ENCODE measurements around the gene ASIC2.

The ASIC2 gene

DNA sequence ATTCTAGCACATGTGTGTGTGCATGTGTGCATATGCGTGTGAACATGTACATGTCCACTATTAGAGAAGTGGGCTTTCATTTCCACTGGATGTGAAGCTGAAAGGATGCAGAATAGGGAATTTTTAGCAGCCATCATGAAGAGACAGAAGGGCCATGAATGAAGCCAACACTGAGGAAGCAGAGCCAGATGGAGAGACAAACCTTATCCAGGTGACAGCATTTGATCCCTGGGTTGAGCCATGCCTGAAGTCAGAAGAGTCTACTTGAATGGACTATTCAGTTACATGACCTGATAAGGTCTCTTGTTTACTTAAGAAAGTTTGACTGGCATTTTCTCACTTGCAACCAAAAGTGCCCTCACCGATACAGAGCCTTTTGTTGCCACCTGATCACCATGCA lies 88.4 kb downstream of the ASIC2 start:
- Histone ChIP-seq H3K27ac (ENCODE audit: low read depth, low read length) (no peak overlapping the region), H3K4me1 (ENCODE audit: control insufficient read depth, insufficient read depth, low read length, unreplicated experiment) (no peaks in the 10 kb centered on the region), H3K36me3 (ENCODE audit: insufficient read depth, low read length) (no peaks in the 10 kb centered on the region), H2AFZ (ENCODE audit: low read length, unreplicated experiment) (no peak overlapping the region), H3K4me3 (ENCODE audit: low read depth, low read length) (no peak overlapping the region), H3K79me2 (ENCODE audit: control insufficient read depth, insufficient read depth, low read length, unreplicated experiment) (no peaks in the 10 kb centered on the region), H3K27me3 (ENCODE audit: insufficient read depth, low read length) (peaks cover 31% of the 10 kb centered on the region; the same call in 1 of the 2 replicates)

DNA sequence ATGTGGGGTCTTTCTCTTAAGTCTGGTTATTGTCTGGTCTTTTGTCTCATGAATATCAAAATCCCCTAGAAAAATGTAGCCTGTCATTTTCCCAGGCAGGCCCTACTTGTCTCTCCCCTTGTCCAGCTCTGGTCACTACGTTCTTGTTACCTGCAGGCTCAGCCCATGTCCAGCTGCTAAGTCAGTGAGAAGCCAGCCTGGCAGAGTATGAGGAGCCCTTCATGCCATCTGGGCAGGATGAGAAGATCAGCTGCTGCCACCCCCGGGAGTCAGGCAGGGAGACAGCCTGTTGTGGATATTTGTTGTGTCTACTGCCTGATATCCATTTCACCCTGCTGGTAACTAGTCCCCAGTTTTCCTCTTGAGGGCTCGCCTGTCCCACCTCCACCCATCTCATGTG lies 88.9 kb downstream of the ASIC2 start:
- Histone ChIP-seq H3K79me2 (ENCODE audit: control insufficient read depth, insufficient read depth, low read length, unreplicated experiment) (no peaks in the 10 kb centered on the region), H2AFZ (ENCODE audit: low read length, unreplicated experiment) (no peak overlapping the region), H3K4me3 (ENCODE audit: low read depth, low read length) (no peak overlapping the region), H3K36me3 (ENCODE audit: insufficient read depth, low read length) (no peaks in the 10 kb centered on the region), H3K4me1 (ENCODE audit: control insufficient read depth, insufficient read depth, low read length, unreplicated experiment) (no peaks in the 10 kb centered on the region), H3K27ac (ENCODE audit: low read depth, low read length) (no peak overlapping the region), H3K27me3 (ENCODE audit: insufficient read depth, low read length) (peaks cover 33% of the 10 kb centered on the region)

DNA sequence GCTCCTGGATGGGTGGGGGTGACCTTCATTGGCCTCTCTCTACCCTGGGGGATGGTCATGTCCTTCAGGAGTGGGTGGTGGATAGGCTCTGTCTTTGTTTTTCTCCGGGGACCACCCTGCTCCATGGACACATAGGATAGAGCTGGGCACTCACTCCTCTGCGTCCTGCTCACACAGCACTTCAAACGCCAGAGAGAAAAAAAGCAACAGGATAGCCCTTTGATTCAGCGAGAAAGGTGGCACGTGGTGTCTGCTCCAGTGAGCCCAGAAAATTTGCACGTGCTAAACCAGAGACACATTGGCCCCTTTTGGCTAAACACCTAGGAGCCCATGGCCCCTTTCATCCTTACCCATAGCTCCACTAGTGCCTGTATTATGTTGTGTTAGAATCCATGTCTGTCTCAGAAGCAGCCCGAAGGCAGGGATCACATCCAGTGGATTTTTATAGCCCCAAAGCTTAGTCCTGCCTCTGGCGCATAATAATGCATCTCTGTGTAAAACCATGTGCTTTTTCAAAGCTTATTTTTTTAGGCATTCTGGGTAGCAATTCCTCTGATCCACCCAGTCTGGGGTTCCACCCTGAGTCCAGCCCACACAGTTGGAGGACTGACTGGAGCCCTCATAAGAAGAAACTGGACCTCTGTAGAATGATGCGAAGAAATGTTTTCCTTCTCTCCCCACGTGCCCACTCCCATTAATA lies 90.1 kb downstream of the ASIC2 start:
- Histone ChIP-seq H3K79me2 (ENCODE audit: control insufficient read depth, insufficient read depth, low read length, unreplicated experiment) (no peaks in the 10 kb centered on the region), H3K36me3 (ENCODE audit: insufficient read depth, low read length) (no peaks in the 10 kb centered on the region), H3K27ac (ENCODE audit: low read depth, low read length) (no peak overlapping the region), H3K4me1 (ENCODE audit: control insufficient read depth, insufficient read depth, low read length, unreplicated experiment) (no peaks in the 10 kb centered on the region), H3K27me3 (ENCODE audit: insufficient read depth, low read length) (peaks cover 33% of the 10 kb centered on the region), H2AFZ (ENCODE audit: low read length, unreplicated experiment) (no peak overlapping the region), H3K4me3 (ENCODE audit: low read depth, low read length) (no peak overlapping the region)

DNA sequence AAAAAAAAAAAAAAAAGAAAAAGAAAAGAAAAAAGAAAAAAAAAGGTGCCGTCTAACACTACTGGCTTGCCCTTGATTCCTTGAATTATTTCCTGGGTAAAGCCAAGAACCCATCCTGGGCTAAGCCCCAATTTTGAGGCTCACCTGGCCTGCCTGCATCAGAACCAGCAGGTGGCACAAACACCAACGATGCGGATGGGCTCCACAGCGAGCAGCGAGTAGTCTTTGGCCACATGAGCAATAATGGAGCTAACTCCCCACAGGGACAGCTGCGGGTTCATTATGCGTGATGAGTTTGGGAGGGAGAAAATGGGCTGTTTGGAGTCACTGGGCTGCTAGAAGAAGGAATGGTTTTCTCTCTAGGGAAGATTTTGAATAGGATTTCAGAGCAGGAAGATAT lies 91.1 kb downstream of the ASIC2 start:
- Histone ChIP-seq H3K27ac (ENCODE audit: low read depth, low read length) (no peak overlapping the region), H3K36me3 (ENCODE audit: insufficient read depth, low read length) (no peaks in the 10 kb centered on the region), H3K79me2 (ENCODE audit: control insufficient read depth, insufficient read depth, low read length, unreplicated experiment) (no peaks in the 10 kb centered on the region), H2AFZ (ENCODE audit: low read length, unreplicated experiment) (no peak overlapping the region), H3K27me3 (ENCODE audit: insufficient read depth, low read length) (peaks cover 28% of the 10 kb centered on the region; the same call in 1 of the 2 replicates), H3K4me3 (ENCODE audit: low read depth, low read length) (no peak overlapping the region), H3K4me1 (ENCODE audit: control insufficient read depth, insufficient read depth, low read length, unreplicated experiment) (no peaks in the 10 kb centered on the region)

DNA sequence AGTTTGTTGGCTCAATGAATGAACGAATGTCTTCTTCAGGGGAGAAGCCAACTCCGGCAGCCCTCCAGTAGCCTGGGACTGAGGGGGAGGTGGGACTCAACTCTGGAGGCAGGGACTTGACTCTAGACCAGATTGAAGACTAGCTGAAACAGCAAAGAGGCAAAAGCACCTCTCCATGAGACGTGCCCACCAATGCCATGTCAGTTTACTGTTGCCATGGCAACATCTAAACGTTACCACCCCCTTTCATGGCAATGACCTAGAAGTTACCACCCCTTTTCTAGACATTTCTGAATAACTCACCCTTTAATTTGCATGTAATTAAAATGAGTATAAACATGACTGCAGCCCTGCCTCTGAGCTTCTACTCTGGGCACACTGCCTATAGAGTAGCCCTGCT lies 91.8 kb downstream of the ASIC2 start:
- no peaks in the 10 kb centered on the region for H3K36me3 ChIP-seq (ENCODE audit: insufficient read depth, low read length)
- H3K4me1 ChIP-seq (ENCODE audit: control insufficient read depth, insufficient read depth, low read length, unreplicated experiment) = no peaks in the 10 kb centered on the region
- H3K4me3 ChIP-seq (ENCODE audit: low read depth, low read length) = no peak overlapping the region
- H3K27me3 ChIP-seq (ENCODE audit: insufficient read depth, low read length) = peaks cover 20% of the 10 kb centered on the region; the same call in 1 of the 2 replicates
- no peak overlapping the region for H2AFZ ChIP-seq (ENCODE audit: low read length, unreplicated experiment)
- no peak overlapping the region for H3K27ac ChIP-seq (ENCODE audit: low read depth, low read length)
- H3K79me2 ChIP-seq (ENCODE audit: control insufficient read depth, insufficient read depth, low read length, unreplicated experiment) = no peaks in the 10 kb centered on the region

DNA sequence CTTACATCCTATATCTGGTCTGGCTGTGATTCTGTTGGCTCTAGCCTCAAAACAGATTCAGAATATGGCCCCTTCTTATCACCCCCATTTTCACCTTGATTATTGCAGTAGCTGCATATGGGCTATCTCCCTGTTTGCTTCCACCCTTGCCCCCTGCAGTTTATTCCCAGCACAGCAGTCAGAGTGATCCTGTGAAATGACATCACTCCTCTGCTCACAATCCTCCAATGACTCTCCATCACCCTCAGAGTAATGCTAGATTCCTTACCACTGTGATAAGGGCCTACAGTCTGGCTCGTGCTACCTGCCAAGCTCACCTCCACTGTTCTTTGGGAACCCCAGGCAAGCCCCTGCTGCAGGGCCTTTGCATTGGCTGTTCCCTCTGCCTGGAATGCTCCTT lies 92.5 kb downstream of the ASIC2 start:
- Histone ChIP-seq H2AFZ (ENCODE audit: low read length, unreplicated experiment) (no peak overlapping the region), H3K27me3 (ENCODE audit: insufficient read depth, low read length) (peaks cover 22% of the 10 kb centered on the region), H3K36me3 (ENCODE audit: insufficient read depth, low read length) (no peaks in the 10 kb centered on the region), H3K27ac (ENCODE audit: low read depth, low read length) (no peak overlapping the region), H3K79me2 (ENCODE audit: control insufficient read depth, insufficient read depth, low read length, unreplicated experiment) (no peaks in the 10 kb centered on the region), H3K4me1 (ENCODE audit: control insufficient read depth, insufficient read depth, low read length, unreplicated experiment) (no peaks in the 10 kb centered on the region), H3K4me3 (ENCODE audit: low read depth, low read length) (no peak overlapping the region)

DNA sequence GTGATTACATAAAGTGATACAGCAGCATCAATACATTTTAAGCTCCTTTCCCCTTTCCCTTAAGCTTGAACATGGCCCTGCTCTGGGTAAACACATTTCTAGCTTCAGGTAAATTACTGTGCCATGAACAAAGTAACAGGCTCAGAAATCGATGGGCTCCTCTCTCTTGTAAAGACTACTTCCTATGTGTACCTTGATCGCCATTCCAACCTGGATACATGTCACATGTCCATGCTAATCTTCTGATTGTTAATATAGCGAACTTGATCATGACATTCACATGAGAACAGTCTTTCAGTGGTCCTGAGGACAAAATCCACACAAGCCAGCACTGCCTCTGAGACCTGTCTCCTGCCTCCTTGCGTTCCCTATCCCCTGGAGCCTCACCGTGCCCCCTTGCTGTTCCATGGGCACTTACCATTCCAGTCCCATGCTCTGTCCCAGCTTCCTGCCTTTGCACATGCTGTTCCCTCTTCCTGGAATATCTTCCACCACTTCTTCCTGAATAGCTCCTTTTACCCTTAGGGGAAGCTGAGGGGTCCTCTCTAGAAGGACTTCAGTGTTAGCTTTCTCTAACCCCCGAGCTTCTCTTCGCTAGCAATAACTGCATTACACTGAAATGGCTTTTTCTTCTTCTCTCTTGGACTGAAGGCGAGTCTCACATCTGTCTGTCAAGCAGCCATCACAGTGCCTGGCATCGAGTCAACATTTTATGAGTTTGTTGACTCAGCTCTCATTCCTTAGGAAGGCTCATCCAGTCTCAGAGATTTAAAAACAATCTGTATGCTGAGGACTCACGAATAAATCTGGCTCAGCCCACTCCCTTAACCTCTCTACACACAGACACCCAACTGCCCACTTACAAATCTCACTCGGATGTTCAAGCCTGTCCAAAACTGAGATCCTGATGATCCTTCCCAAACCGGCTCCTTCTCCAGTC lies 93.3 kb downstream of the ASIC2 start:
- Histone ChIP-seq H2AFZ (ENCODE audit: low read length, unreplicated experiment) (no peak overlapping the region), H3K27ac (ENCODE audit: low read depth, low read length) (no peak overlapping the region), H3K27me3 (ENCODE audit: insufficient read depth, low read length) (peaks cover 22% of the 10 kb centered on the region), H3K4me3 (ENCODE audit: low read depth, low read length) (no peak overlapping the region), H3K79me2 (ENCODE audit: control insufficient read depth, insufficient read depth, low read length, unreplicated experiment) (no peaks in the 10 kb centered on the region), H3K4me1 (ENCODE audit: control insufficient read depth, insufficient read depth, low read length, unreplicated experiment) (no peaks in the 10 kb centered on the region), H3K36me3 (ENCODE audit: insufficient read depth, low read length) (no peaks in the 10 kb centered on the region)

DNA sequence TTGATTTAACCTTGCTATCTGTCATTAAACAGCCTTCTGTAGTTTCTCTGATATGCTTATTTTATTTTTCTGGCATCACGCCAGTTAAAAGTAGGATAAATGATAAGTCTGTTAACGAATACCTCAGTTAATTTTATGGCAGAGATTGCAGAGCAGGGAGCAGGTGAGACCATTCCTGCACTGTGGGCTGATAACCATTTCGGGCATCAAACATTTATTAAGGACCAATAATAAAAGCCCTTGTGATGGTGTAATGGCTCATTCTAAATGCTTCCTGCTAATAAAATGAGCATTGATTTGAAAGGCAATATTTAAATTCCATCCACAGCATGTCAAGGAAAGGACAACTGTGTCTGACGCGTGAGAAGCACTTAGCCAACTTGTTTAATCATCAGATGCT lies 94.1 kb downstream of the ASIC2 start:
- peaks cover 26% of the 10 kb centered on the region for H3K27me3 ChIP-seq (ENCODE audit: insufficient read depth, low read length)
- no peak overlapping the region for H3K27ac ChIP-seq (ENCODE audit: low read depth, low read length)
- no peak overlapping the region for H3K4me3 ChIP-seq (ENCODE audit: low read depth, low read length)
- no peak overlapping the region for H2AFZ ChIP-seq (ENCODE audit: low read length, unreplicated experiment)
- no peaks in the 10 kb centered on the region for H3K36me3 ChIP-seq (ENCODE audit: insufficient read depth, low read length)
- H3K4me1 ChIP-seq (ENCODE audit: control insufficient read depth, insufficient read depth, low read length, unreplicated experiment) = no peaks in the 10 kb centered on the region
- no peaks in the 10 kb centered on the region for H3K79me2 ChIP-seq (ENCODE audit: control insufficient read depth, insufficient read depth, low read length, unreplicated experiment)

DNA sequence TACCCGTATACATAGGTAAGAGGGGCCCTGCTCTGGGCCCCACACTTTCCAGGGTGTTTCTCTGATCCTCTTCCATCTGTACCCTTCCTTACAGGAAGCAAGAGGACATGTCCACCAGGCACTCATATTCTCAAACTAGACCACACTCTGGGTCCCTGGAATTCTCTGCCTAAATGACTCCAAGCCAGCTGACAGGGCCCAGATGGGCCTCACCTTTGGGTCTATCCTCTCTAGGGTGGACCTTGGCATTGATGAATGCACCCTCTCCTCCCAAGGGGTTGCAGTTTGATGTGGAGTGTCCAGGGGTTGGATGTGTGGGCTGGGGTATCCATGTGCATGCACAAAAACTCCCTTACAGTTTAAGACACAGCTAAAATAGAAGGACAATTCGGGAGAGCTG lies 95.8 kb downstream of the ASIC2 start:
- Histone ChIP-seq H3K27me3 (ENCODE audit: insufficient read depth, low read length) (peaks cover 32% of the 10 kb centered on the region), H3K79me2 (ENCODE audit: control insufficient read depth, insufficient read depth, low read length, unreplicated experiment) (no peaks in the 10 kb centered on the region), H3K4me1 (ENCODE audit: control insufficient read depth, insufficient read depth, low read length, unreplicated experiment) (no peaks in the 10 kb centered on the region), H3K4me3 (ENCODE audit: low read depth, low read length) (no peak overlapping the region), H2AFZ (ENCODE audit: low read length, unreplicated experiment) (no peak overlapping the region), H3K36me3 (ENCODE audit: insufficient read depth, low read length) (no peaks in the 10 kb centered on the region), H3K27ac (ENCODE audit: low read depth, low read length) (no peak overlapping the region)

DNA sequence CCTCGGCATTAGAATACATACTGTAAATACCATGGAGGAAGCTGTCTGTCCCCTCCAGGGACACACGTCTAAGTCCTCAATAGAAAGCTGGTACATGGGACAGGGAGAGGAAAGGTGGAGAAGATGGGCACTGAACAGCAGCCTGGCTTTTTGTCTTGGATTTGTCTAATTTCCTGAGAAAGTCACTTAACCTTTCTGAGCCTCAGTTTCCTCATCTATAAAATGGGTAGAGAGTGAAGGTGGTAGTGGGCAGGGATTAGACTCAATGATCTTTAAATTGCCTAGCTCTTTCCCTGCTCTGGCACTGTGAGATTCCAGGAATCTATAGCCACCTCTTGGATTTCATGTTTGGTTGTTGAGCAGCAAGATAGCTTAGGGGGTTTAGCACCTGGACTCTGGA lies 96.2 kb downstream of the ASIC2 start:
- Histone ChIP-seq H3K79me2 (ENCODE audit: control insufficient read depth, insufficient read depth, low read length, unreplicated experiment) (no peaks in the 10 kb centered on the region), H3K4me1 (ENCODE audit: control insufficient read depth, insufficient read depth, low read length, unreplicated experiment) (no peaks in the 10 kb centered on the region), H3K27ac (ENCODE audit: low read depth, low read length) (no peak overlapping the region), H3K4me3 (ENCODE audit: low read depth, low read length) (no peak overlapping the region), H2AFZ (ENCODE audit: low read length, unreplicated experiment) (no peak overlapping the region), H3K27me3 (ENCODE audit: insufficient read depth, low read length) (peaks cover 34% of the 10 kb centered on the region), H3K36me3 (ENCODE audit: insufficient read depth, low read length) (no peaks in the 10 kb centered on the region)

Data from ACC112 (cell line).